Muscle of arm (tissue), 12 donors: ENCODE measurements around the gene FAM78B. TPM values are rescaled to one million over a fixed set of nuclear protein-coding genes. Genes with fewer than 3 reads are reported as not detected.
A peak's percentile ranks its signal among the peaks of the same experiment; 100 is the strongest.

Experiments
- DNase-seq: peaks from one replicate; pipeline ENCODE4 v3.0.0-alpha.2; 2013
- polyA plus RNA-seq, 12 donors: library from polyadenylated mRNA; unstranded; fragments of 120-200 nt; gene quantifications; one replicate each; pipeline ENCODE4 v1.2.1, GENCODE V29; 2013; ENCODE audit not compliant: insufficient read length in 12 of 12

FAM78B gene
- polyA plus RNA-seq, 12 donors, result 0.94 to 6.0 (median 2.4) TPM; not detected in 2

DNA sequence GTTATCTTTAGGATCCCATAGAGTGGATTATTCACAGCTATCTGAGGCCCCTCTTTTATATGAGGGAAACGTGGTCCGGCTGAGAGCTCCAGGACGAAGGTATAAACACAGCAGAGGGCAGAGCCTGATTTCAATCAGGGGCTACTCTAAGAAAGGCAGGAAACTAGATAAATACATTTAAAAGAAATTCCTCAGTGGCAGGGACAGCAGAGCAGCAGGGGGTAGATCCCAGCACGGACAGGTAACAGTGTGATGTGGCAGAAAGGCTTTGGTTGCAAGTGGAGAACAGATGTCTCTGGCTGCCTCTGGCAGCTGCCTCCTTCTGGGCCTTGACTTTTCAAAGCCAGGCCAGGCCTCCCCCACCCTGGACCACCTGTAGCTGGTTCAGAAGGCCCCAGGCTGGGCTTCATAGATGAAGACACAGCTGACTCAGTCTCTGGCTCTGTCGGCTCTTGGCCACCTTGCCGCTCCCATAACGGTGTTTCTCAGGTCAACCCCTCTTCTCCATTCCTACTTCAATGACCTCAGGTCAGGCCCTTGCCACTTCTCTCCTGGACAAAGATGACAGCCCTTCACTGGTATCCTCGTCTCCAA lies 43.8 kb downstream of the FAM78B start:
- DNase-seq, result no peak

DNA sequence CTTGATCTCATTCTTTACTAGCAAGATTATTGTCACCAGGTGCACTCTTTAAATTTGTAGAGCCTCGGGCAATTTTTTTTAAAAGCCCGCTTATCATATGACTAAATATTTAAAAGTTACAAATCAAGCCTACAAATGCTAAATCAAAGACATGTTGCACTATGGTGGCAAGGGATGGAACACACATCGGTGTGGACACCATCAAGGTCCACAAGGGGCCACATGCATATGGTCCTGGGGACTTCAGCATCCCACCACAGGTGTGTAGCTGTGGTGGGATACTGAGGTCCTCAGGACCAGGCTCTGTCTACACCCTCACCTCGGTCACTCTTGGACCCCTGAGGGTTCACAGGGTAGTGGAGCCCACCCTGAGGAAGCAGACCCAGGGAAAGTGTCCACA lies 45.8 kb downstream of the FAM78B start:
- no peak for DNase-seq

GRCh38 chr1:166120281-166120680 lies 46.5 kb downstream of the FAM78B start:
- DNase-seq, result no peak

- no peak for DNase-seq
These were observed 47.3 kb downstream of the FAM78B start for GRCh38 chr1:166119471-166119965.

- no peak for DNase-seq
These were observed 49.0 kb downstream of the FAM78B start for GRCh38 chr1:166117776-166118175.

GRCh38 chr1:166116026-166116425 lies 50.8 kb downstream of the FAM78B start:
- no peak for DNase-seq

DNA sequence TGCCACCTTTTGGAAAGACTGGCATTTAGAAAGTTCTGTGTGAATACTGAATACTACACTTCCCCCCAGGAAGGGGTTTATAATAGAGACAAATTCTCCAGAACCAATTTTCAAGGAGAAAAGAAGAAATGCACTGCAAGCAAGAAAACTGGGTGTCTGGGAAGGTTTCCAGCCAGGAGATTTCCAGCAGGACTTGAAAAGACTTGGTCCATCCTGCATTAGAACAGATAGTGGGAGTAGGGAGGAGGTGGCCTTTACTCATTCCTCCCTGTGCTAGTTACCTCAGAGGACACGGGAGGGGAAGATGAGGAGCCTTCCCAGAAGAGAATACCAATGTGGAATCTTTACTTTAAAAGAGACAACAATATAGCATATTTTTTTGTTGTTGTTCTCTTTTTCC lies 52.4 kb downstream of the FAM78B start:
- DNase-seq, result no peak

DNA sequence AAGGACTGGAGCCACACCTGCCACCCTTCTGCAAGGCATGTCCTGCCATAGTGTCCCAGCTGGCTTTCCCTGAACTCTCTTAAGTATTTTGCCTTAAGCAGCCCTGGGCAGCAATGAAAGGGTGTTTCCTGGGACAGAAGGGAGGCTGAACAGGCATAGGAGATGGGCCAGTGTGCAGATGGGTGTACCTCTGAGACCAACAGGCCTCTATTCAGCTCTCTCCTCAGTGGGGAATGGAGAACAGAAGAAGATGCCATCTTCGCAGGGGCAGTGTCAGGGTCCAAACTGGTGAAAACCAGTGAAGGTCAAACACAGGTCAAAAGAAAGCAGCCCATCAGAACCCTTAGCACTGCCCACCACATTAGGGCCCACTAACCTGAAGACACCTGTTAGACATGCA lies 53.2 kb downstream of the FAM78B start:
- no peak for DNase-seq

DNA sequence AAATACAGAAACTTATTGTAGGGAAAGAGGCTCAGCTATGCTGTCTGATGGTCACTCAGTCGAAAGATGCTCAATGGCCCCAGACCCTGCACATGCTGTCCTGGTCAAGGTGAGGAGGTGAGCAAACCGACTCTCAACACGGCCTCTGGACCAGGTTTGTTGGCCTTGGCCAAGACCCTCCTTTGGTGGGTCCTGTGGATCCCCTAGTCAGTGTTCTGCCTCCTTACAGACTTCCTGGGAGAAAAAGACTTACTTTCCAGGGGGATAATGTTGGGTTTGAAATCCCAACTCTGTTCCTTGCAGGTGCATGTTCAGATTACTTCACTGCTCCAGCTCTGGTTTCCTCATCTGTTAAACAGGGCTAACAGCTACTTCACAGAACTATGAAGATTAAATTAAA lies 53.8 kb downstream of the FAM78B start:
- no peak for DNase-seq

DNA sequence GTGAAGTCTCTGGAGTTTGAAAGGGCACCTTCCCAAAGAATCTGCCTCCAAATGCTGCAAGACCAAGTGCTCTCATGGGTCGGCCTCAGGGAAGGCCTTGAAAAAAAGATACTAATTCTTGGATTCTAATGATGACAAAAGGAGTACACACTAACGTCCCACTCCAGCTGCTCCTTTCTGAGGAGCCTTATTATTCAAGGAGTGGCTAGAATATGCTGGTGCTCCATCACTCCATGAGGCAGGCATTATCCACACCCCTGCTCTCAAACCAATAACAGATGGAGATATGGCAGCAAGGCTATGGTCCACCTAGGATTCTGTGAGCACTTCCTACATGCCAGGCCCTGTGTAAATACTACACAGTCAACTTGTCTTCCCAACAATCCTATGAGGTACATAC lies 54.4 kb downstream of the FAM78B start:
- no peak for DNase-seq

DNA sequence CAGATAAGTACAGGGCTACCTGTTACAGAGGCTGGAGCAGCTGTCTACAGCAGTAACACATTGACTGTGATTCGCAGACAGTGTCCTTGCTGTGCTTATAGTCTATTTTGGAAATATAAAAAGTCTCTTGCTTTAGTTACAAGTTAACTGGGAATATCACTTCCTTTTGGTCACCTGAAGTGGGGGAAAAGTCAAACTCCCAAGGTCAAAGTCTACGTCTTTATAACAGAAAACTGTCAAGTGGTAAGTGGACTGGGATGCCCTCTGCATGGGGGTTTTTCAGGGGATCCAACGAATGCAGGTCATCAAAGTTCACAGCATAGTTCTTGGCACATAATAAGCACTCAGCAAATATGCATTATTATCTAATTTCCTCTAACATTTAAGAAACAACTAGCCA lies 55.4 kb downstream of the FAM78B start:
- no peak for DNase-seq

DNA sequence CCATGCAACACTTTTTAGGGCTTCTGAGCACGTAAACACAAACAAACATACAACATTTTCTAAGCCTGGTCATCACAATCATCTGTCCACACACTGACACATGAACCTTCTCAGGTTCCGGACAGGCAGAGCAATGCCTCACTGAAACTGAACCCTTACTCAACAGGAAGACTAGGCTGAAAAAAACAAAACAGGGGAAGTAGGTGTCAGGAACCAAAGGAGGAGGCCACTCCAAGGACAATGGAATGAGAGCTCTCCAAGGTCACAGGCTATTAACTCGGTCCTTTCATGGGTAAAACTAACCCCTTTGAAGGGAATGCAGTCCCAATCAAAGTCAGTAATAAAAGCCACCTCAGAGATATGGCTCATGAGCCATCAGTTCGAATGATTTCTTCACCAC lies 76.6 kb downstream of the FAM78B start:
- DNase-seq, result no peak

DNA sequence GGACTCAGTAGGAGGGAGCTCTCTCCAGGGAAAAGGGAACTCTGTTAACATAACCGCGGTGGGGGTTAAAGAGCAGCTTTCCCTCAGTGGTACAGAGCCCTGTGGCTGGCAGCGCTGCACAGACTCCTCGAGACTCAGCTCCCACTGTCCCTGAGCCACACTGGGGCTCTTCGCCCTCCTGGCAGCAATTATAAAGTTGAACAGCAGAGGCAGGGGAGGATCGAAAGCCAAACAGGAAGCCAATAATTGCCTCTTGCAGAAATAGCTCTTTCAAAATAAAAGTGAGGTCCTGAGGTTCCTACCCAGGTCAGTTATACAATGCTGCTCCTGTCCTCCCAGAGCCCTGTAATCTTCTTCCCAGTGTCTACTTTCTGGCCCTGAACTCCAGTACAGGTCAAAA lies 77.0 kb downstream of the FAM78B start:
- DNase-seq, result no peak

DNA sequence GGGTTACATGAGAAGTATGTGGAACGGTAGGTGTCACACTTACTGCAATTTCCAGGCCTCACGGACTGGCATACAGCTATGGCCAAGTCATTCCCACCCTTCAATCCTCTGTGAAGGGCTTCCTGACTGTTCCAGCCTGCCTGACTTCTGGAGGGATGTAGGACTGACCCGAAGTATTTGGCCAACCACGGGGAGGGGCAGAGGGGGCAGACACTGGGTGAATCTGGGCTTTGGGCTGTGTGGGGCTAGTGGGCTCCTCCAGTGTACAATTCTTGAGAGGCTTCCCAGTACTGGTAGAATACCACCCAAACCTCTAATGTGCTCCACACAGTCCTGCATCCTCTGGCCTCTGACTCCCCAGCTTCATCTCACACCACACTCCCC lies 78.2 kb downstream of the FAM78B start:
- DNase-seq, result no peak

DNA sequence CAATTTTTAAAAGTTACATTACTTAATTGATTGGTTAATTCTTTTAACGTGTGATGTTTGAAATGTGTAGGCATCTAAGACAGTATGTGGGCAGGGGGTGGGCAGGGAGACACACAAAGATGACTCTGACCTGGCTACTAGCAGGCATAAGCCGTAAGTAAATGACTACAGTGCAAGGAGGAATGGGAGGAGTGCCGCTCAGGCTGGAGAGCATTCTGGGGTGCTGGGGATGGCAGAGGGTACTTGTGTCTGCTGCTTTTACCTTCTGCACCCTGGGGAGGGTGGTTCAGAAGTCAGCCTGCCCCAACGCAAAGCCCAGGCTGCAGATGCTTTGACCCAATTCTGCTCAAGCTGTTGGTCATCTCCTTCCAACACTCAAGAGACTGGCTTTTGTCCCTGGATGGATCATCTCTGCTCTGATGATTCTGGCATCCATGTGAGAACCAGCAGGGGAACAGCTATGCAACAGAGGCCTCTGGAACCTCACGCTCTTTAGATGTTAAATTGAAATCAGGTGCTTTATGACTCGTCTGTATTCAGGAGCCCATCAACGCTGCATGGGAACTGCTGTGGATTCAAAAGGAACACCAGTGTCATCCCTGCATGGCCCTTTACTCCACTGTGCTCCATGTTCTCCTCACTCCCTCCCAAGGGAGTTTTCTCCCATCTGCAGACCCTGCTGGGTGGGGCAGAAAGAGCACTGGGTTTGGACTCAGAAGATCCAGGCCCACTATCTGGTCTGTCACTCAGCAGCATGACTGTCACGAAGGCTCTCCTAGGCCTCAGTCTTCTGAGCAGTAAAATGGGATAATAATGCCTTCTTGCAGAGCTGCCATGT lies 78.8 kb downstream of the FAM78B start:
- DNase-seq, result no peak

- no peak for DNase-seq
These were observed 80.5 kb downstream of the FAM78B start for GRCh38 chr1:166086113-166086883.

DNA sequence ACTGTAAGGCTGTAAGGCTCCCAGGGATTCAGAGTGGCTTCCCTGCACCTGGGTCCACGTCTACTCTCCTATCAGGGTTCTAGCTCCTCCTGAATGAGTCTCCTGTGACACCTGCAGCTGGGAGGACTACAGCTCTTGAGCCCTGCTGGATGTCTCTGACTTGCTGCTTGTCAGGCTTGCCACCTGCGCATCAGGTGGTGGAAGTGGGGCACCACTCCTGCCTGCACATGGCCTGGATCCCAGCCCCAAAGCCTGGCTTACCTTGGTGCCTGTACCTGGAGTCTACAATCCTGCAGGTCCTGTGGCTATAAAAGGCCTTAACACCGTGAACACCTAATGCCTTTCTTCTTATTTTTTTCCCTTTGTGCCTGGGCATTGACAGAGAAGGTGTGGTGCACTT lies 82.2 kb downstream of the FAM78B start:
- DNase-seq, result no peak

- DNase-seq, result no peak
These were observed 82.9 kb downstream of the FAM78B start for GRCh38 chr1:166083887-166084286.

DNA sequence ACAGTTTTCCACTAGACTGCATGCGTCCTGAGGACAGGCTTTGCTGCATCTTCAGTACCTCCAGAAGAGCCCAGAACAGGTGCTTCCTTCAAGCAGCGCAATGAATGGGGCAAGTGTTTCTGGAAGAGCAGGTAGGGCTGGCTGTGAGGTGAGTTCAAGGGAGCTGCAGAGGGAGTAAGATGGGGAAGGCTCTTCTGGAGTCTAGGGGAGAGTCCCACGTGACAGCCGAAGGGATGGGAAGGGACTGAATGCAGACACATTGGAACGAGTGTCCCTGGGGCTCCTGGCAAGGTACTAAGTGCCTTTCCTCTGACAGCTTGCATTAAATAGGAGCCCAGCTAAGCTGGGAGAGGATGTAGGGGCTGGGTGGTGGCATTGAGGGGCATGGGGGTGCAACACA lies 84.2 kb downstream of the FAM78B start:
- no peak for DNase-seq

- DNase-seq, result peak; percentile 34
These were observed 85.6 kb downstream of the FAM78B start for GRCh38 chr1:166080967-166081870.

- no peak for DNase-seq
These were observed 86.4 kb downstream of the FAM78B start for GRCh38 chr1:166080277-166080966.
